Measurements from ENCODE around the gene MARCHF4. TPM values are rescaled to one million over a fixed set of nuclear protein-coding genes. Genes with fewer than 3 reads are reported as not detected.
A peak's percentile ranks its signal among the peaks of the same experiment; 100 is the strongest.

The MARCHF4 gene
- total and polyA plus RNA-seq, 2 experiments from 2014 or later = 0.13 to 0.28 TPM

DNA sequence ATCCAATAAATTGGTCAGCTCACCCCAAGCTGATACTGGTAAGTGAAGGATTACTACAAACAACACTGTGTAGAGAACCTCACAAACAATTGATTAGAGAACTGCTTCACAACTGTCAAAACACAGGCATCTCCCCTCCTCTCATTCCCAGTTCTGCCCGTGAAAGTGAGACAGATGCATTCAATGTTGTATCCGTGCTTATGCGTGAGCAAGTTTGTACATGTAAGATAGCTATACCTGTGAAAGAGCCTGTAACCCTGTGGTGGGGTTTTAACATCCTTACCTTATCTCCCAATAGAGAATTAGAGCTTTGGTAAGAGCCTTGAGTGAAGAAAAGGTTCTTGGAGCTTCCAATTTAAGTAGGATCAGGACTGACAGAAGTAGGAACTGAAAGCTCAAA lies 9.1 kb downstream of the MARCHF4 start:
- Histone ChIP-seq H3K9me2 (replicated peaks; ENCODE audit: insufficient read depth) (no peaks in the 10 kb centered on the region), H3K27me3 (peaks cover 31% of the 10 kb centered on the region), H4K20me1 (ENCODE audit: insufficient read depth, poor library complexity, severe bottlenecking) (no peaks in the 10 kb centered on the region), H3K27ac (no peak overlapping the region), H3K79me2 (no peaks in the 10 kb centered on the region), H3K9me3 (ENCODE audit: low read depth) (no peaks in the 10 kb centered on the region), H3K4me1 (ENCODE audit: insufficient read depth) (no peaks in the 10 kb centered on the region), H2AFZ (no peak overlapping the region), H3K4me3 (no peak overlapping the region), H3K4me2 (no peak overlapping the region), H3K36me3 (replicated peaks; ENCODE audit: insufficient read depth, low read depth) (no peaks in the 10 kb centered on the region)
- no peak for DNase-seq (ENCODE audit: low spot score)
- WGBS (ENCODE audit: low lambda C conversion rate, missing lambda C conversion rate) = 76% methylated on average over 3 of the region's 3 CpGs
- TF ChIP-seq EZH2 (IDR thresholded peaks at IDR 0.05; ENCODE audit: borderline replicate concordance) (no peak), EZH2phosphoT487 (IDR thresholded peaks at IDR 0.05; ENCODE audit: low read depth, severe bottlenecking, unreplicated experiment) (no peak)
- TF ChIP-seq, protein P1, sequence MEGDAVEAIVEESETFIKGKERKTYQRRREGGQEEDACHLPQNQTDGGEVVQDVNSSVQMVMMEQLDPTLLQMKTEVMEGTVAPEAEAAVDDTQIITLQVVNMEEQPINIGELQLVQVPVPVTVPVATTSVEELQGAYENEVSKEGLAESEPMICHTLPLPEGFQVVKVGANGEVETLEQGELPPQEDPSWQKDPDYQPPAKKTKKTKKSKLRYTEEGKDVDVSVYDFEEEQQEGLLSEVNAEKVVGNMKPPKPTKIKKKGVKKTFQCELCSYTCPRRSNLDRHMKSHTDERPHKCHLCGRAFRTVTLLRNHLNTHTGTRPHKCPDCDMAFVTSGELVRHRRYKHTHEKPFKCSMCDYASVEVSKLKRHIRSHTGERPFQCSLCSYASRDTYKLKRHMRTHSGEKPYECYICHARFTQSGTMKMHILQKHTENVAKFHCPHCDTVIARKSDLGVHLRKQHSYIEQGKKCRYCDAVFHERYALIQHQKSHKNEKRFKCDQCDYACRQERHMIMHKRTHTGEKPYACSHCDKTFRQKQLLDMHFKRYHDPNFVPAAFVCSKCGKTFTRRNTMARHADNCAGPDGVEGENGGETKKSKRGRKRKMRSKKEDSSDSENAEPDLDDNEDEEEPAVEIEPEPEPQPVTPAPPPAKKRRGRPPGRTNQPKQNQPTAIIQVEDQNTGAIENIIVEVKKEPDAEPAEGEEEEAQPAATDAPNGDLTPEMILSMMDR (IDR thresholded peaks at IDR 0.05; ENCODE audit: poor library complexity) = no peak

DNA sequence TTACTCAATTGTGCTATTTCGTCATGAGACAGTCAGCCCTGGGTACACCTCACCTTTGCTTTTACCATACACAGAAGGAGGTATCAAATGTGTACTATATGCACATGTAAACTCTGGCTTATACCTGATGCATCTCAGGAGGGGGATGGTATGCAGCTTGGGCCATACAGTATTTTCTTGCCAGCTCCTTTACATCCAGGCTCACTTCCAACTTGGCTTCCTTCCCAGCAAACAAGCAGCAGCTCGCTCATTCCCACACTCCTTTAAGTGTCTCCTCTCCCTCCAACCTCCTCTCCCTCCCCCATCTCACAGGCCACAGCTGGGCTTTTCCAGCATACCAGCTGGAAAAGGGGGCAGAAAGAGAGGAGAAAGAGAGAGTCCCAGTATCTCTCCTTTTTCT lies 9.6 kb downstream of the MARCHF4 start:
- H3K27ac ChIP-seq = no peak overlapping the region
- peak; percentile 50 for DNase-seq (ENCODE audit: low spot score)
- no peaks in the 10 kb centered on the region for H3K9me3 ChIP-seq (ENCODE audit: low read depth)
- H2AFZ ChIP-seq = no peak overlapping the region
- no peaks in the 10 kb centered on the region for H4K20me1 ChIP-seq (ENCODE audit: insufficient read depth, poor library complexity, severe bottlenecking)
- H3K4me1 ChIP-seq (ENCODE audit: insufficient read depth) = no peaks in the 10 kb centered on the region
- TF ChIP-seq EZH2 (IDR thresholded peaks at IDR 0.05; ENCODE audit: borderline replicate concordance) = no peak
- TF ChIP-seq EZH2phosphoT487 (IDR thresholded peaks at IDR 0.05; ENCODE audit: low read depth, severe bottlenecking, unreplicated experiment) = no peak
- TF ChIP-seq, protein P1 (IDR thresholded peaks at IDR 0.05; ENCODE audit: poor library complexity) = no peak
- no peaks in the 10 kb centered on the region for H3K36me3 ChIP-seq (replicated peaks; ENCODE audit: insufficient read depth, low read depth)
- H3K79me2 ChIP-seq = no peaks in the 10 kb centered on the region
- H3K9me2 ChIP-seq (replicated peaks; ENCODE audit: insufficient read depth) = no peaks in the 10 kb centered on the region
- H3K27me3 ChIP-seq = peaks cover 30% of the 10 kb centered on the region
- 62% methylated on average over 2 of the region's 2 CpGs for WGBS (ENCODE audit: low lambda C conversion rate, missing lambda C conversion rate)
- no peak overlapping the region for H3K4me2 ChIP-seq
- H3K4me3 ChIP-seq = no peak overlapping the region

DNA sequence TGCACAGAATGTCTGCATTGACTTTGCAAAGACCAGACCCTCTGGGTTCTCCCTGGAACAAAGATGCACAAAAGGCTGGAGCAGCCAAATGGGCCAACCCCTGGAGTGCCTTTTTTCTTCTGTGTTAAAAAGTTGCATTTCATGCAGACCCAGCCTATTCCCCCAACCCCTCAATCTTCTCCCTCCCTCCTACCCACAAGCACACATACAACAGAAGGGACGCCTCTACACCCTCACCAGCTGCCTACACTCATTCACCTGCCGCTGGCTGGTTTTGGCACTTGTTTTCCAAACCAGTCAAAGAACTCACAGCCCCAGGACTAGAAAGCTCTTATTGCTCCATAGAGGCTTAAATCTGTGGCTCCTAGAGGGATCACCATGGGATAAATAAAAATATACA lies 16.6 kb downstream of the MARCHF4 start:
- H3K79me2 ChIP-seq = no peaks in the 10 kb centered on the region
- no peaks in the 10 kb centered on the region for H3K9me2 ChIP-seq (replicated peaks; ENCODE audit: insufficient read depth)
- WGBS (ENCODE audit: low lambda C conversion rate, missing lambda C conversion rate) = 71% methylated on average over 2 of the region's 2 CpGs
- H2AFZ ChIP-seq = no peak overlapping the region
- no peak overlapping the region for H3K4me3 ChIP-seq
- no peaks in the 10 kb centered on the region for H3K36me3 ChIP-seq (replicated peaks; ENCODE audit: insufficient read depth, low read depth)
- H3K4me1 ChIP-seq (ENCODE audit: insufficient read depth) = no peaks in the 10 kb centered on the region
- no peaks in the 10 kb centered on the region for H4K20me1 ChIP-seq (ENCODE audit: insufficient read depth, poor library complexity, severe bottlenecking)
- no peak for DNase-seq (ENCODE audit: low spot score)
- TF ChIP-seq, protein P1 (IDR thresholded peaks at IDR 0.05; ENCODE audit: poor library complexity) = no peak
- TF ChIP-seq EZH2 (IDR thresholded peaks at IDR 0.05; ENCODE audit: borderline replicate concordance) (no peak), EZH2phosphoT487 (IDR thresholded peaks at IDR 0.05; ENCODE audit: low read depth, severe bottlenecking, unreplicated experiment) (no peak)
- no peak overlapping the region for H3K27ac ChIP-seq
- no peak overlapping the region for H3K4me2 ChIP-seq
- peaks cover 4% of the 10 kb centered on the region for H3K27me3 ChIP-seq
- no peaks in the 10 kb centered on the region for H3K9me3 ChIP-seq (ENCODE audit: low read depth)

DNA sequence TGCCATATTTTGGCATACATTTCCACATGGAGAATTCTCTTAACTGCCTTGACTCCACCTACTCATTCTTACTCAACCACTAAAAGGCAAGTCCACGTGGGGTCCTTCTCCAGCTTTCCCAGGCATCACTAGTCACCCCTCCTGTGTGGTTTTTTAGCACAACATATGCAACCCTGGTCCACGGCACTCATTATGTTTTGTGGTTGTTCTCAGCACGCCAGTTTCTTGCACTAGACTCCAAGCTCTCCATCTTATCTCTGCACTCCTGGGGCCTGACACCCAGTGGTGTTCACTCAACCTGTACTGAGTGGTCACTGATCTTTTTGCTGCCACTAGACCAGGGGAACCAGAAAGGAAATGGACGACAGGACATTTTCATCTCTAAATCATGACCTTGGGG lies 18.0 kb downstream of the MARCHF4 start:
- Histone ChIP-seq H3K4me1 (ENCODE audit: insufficient read depth) (no peaks in the 10 kb centered on the region), H3K79me2 (no peaks in the 10 kb centered on the region), H3K27ac (no peak overlapping the region), H4K20me1 (ENCODE audit: insufficient read depth, poor library complexity, severe bottlenecking) (no peaks in the 10 kb centered on the region), H3K36me3 (replicated peaks; ENCODE audit: insufficient read depth, low read depth) (no peaks in the 10 kb centered on the region), H3K27me3 (peaks cover 4% of the 10 kb centered on the region), H2AFZ (no peak overlapping the region), H3K9me3 (ENCODE audit: low read depth) (no peaks in the 10 kb centered on the region), H3K4me3 (no peak overlapping the region), H3K9me2 (replicated peaks; ENCODE audit: insufficient read depth) (no peaks in the 10 kb centered on the region), H3K4me2 (no peak overlapping the region)
- 73% methylated on average over 4 of the region's 4 CpGs for WGBS (ENCODE audit: low lambda C conversion rate, missing lambda C conversion rate)
- no peak for DNase-seq (ENCODE audit: low spot score)
- TF ChIP-seq EZH2phosphoT487 (IDR thresholded peaks at IDR 0.05; ENCODE audit: low read depth, severe bottlenecking, unreplicated experiment) (no peak), EZH2 (IDR thresholded peaks at IDR 0.05; ENCODE audit: borderline replicate concordance) (no peak)
- TF ChIP-seq, protein P1 (IDR thresholded peaks at IDR 0.05; ENCODE audit: poor library complexity) = no peak

Measured in hepatocyte (in vitro differentiated cells).